T-helper 1 cell treated with Interleukin-12 subunit alpha and Interleukin-12 subunit beta and Interleukin-4 antibody, amounts not matched to agents 30 μg/mL and 1 μg/mL, for 36 hours (primary cell): ENCODE measurements around the gene UPK2.

Experiments
- H3K27ac Mint-ChIP-seq: one replicate; pipeline ENCODE4 v1.8.0; 2021; ENCODE audit warnings: mild to moderate bottlenecking, mixed read lengths
- H3K27me3 Mint-ChIP-seq: one replicate; pipeline ENCODE4 v1.8.0; 2021; ENCODE audit warnings: low read depth, mixed read lengths
- H3K36me3 Mint-ChIP-seq: one replicate; pipeline ENCODE4 v1.8.0; 2021; ENCODE audit warnings: low read depth, mixed read lengths
- H3K4me1 Mint-ChIP-seq: one replicate; pipeline ENCODE4 v1.8.0; 2021; ENCODE audit warnings: low read depth, mixed read lengths
- H3K4me3 Mint-ChIP-seq: one replicate; pipeline ENCODE4 v1.8.0; 2021; ENCODE audit warnings: mild to moderate bottlenecking, moderate library complexity, mixed read lengths
- H3K9me3 Mint-ChIP-seq: one replicate; pipeline ENCODE4 v1.8.0; 2021; ENCODE audit warnings: mixed read lengths

The UPK2 gene

DNA sequence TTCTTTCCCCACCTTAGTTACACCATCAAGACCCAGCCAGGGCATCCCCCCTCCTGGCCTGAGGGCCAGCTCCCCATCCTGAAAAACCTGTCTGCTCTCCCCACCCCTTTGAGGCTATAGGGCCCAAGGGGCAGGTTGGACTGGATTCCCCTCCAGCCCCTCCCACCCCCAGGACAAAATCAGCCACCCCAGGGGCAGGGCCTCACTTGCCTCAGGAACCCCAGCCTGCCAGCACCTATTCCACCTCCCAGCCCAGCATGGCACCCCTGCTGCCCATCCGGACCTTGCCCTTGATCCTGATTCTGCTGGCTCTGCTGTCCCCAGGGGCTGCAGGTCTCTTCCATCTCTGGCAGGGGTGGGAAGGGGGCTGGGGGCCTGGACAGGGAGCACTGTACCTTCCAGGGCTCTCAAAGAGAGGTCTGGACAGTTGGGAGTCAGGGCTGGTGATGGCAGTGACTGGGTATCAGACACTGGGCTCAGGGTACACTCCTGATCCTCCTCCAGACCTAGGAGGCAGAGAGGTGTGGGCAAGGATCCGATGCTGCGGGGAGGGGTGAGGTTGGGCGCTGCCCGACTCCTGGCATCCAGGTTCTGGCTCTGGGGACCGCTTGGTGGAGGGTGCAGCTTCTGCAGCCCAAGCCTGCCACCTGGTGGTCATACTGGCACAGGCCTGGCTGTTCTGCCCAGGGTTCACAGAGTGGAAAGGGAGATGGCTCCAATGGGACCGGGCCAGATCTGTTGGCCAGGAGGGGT lies at the start of gene UPK2:
Gene UPK2 (plus strand): TSS at position 205 of the 753 bp plus-strand sequence. CDS start 53 bp downstream, at position 258.
- Mint-ChIP-seq H3K9me3 (no peaks in the 10 kb centered on the region), H3K4me1 (peaks cover 3% of the 10 kb centered on the region), H3K4me3 (no peak within 1 kb of the TSS), H3K27ac (no peak within 1 kb of the TSS), H3K27me3 (peaks cover 28% of the 10 kb centered on the region), H3K36me3 (no peaks in the 10 kb centered on the region)

DNA sequence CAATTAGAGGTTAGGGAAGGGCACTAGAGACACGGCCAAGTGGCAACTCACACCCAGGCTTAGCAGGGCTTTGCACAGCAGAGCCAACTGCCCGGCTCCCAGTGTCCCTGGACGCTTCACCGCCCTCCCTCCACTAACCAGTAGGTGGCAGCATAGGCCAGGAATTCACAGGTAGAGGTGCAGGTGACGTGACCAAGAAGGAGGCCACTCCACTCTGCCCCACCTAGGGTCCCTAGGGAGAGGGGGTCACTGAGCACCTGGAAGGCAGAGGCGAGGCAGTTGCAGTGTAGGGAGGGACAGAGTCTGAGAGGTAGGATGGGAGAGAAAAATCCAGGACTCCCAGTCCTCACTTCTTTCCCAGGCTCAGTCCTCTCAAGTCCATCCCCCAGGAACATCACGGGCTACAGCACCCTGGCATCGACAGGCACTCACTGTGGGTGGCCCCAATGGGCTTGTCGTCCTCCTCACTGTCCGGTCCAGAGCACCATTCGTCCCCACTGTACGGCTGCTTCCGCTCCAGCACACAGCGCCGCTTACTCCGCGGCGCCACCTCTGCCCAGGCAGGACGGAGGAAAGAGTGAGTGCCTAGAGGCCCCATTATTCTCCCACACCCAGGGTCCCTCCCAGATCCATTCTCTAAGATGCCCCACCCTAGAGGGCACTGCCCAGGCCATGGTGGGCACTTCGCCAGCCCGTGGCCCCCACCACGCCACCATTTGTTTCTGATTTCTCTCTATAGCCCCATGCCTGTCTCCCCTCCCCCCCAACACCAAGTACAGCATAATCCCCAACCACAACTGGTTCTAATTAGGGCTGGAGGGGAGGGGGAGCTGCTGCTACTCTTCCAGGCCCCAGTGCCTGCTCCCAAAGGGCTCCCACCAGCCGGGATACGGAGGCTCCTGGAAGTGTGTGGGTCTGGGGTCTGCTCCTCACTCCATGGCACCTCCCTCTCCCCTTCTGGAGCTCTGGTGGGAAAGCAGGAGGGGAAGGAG lies 48.8 kb upstream of the UPK2 start:
- Mint-ChIP-seq H3K4me3 (no peak overlapping the region), H3K4me1 (peaks cover 29% of the 10 kb centered on the region), H3K9me3 (no peaks in the 10 kb centered on the region), H3K27me3 (no peaks in the 10 kb centered on the region), H3K27ac (peak overlapping the region; percentile 50), H3K36me3 (peaks cover 21% of the 10 kb centered on the region)

DNA sequence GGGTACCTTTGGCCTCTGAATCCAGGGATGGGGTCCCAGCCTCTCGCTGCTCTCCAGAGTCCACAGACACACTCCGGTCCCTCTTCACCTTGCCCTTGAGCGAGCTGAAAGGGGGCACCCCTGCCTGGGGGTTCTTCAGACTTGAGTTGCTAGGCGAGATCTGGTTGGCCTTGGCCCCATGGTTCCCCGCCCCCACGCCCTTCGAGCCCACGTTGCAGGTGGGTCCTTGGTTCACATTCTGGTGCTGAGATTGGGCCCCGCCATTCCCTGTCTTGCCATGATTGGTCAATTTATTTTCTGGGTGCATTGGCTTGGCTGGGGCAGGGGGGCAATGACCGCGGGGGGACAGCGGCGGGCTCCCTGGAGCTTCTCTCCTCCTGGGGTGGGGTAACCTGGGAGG lies 47.8 kb upstream of the UPK2 start:
- Mint-ChIP-seq H3K9me3 (no peaks in the 10 kb centered on the region), H3K27me3 (no peaks in the 10 kb centered on the region), H3K36me3 (peaks cover 21% of the 10 kb centered on the region), H3K4me1 (peaks cover 38% of the 10 kb centered on the region), H3K27ac (no peak overlapping the region), H3K4me3 (no peak overlapping the region)

DNA sequence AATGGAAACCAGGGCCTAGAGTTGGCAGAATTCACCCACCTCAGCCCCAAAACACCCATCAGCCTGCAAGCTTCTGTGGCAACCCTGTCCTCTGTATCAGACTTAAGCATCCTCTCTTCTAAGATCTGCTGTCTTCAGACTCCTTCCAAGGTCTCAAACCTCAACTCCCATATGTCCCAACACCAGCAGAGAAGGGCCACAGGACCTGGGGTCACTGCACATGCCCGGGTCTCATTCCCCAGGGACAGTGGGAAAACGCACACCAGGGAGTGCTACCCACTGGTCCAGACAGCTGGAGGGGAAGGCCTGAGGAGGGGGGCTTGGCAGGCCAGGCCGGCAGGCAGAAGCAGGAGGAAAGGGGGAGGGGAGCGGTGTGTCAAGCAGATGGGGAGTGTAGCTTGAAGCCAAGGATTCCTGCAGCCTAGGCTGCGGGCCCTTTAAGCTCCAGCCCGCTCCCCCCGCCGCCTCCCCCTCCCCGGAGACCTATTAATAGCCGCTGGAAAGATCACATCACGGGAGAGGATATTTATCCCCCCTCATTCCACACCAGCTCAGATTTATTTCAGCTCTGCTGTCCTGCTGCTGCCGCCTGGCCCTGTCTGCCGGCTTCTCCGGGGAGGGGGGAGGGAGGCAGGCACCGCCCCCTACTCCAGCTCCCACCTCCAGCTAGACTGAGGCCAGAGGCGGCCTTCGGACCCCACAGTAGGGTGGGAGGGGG lies 47.0 kb upstream of the UPK2 start:
- peak overlapping the region; percentile 7 for H3K27ac Mint-ChIP-seq
- H3K4me3 Mint-ChIP-seq: no peak overlapping the region
- H3K4me1 Mint-ChIP-seq: peaks cover 41% of the 10 kb centered on the region
- no peaks in the 10 kb centered on the region for H3K9me3 Mint-ChIP-seq
- peaks cover 21% of the 10 kb centered on the region for H3K36me3 Mint-ChIP-seq
- H3K27me3 Mint-ChIP-seq: no peaks in the 10 kb centered on the region

DNA sequence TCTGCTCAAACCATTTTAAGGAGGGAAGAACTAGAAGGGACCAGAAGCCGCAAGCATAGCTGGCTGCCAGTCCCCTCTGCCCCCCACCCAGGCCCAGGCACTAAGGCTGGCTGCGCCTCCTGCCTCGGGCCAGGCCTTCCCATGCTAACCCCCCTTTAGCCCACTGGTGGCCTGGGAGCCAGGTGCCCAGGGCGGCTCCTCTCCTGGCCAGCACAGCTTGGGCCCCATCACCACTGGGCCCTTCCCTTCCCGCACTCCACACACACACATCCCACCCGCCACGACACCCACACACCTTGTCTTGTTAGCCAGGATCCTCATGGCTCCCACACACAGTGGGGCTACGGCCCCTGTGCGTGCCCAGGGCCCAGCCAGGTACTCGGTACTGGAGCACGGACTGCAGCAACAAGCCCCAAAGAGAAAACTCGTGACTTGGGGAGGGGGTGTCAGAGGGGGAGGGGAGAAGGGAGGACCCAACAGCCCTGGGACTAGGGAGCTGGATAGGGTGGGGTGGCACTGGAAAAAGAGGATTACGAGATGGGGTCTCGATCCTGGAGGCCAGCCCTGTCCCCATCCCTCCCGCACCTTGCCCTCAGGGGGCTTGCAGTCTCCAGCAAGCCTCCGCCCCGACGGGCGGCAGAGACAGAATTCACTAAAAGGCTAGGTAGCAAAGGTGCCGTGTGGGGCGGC lies 46.3 kb upstream of the UPK2 start:
- H3K4me3 Mint-ChIP-seq: no peak overlapping the region
- H3K4me1 Mint-ChIP-seq: peaks cover 48% of the 10 kb centered on the region
- no peaks in the 10 kb centered on the region for H3K9me3 Mint-ChIP-seq
- H3K36me3 Mint-ChIP-seq: peaks cover 25% of the 10 kb centered on the region
- no peaks in the 10 kb centered on the region for H3K27me3 Mint-ChIP-seq
- no peak overlapping the region for H3K27ac Mint-ChIP-seq

DNA sequence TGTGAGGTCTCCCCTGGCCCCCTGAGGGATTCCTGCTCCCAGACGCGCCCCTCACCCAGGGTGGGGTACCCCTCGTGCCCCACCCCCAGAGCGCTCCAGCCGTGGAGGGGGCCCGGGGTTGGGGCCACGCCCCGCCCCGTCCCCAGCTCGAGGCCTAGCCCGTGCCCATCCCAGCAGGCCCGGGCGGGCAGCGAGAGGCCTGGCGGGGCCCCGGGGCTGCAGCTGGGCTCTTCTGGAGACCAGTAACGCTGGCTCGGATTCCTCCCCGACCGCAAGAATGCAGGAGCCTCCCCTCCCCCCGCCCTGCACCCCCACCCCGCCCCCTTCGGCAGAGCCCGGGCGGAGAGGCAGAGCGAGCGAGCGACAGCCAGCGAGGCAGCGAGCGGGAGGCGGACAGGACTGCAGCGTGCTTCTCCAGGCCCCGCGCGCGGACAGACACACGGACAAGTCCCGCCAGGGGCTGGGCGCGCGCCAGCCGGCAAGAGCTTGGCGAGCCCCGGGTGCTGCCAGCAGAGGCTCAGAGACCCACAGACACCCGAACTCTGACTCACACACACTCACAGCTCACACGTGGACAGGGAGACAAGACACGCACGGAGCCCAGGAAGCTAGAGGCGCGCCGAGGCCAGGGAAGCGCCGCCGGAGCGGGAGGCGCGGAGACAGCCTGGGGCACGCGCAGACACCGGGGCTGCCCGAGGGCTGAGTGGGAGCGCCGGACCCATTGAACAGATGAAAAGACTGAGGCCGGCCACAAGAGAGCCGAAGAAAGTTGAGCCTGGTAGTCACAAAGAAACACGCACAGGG lies 45.6 kb upstream of the UPK2 start:
- no peaks in the 10 kb centered on the region for H3K9me3 Mint-ChIP-seq
- peak overlapping the region; percentile 72 for H3K4me3 Mint-ChIP-seq
- peaks cover 25% of the 10 kb centered on the region for H3K36me3 Mint-ChIP-seq
- H3K4me1 Mint-ChIP-seq: peaks cover 54% of the 10 kb centered on the region
- H3K27me3 Mint-ChIP-seq: no peaks in the 10 kb centered on the region
- peak overlapping the region; percentile 77 for H3K27ac Mint-ChIP-seq

DNA sequence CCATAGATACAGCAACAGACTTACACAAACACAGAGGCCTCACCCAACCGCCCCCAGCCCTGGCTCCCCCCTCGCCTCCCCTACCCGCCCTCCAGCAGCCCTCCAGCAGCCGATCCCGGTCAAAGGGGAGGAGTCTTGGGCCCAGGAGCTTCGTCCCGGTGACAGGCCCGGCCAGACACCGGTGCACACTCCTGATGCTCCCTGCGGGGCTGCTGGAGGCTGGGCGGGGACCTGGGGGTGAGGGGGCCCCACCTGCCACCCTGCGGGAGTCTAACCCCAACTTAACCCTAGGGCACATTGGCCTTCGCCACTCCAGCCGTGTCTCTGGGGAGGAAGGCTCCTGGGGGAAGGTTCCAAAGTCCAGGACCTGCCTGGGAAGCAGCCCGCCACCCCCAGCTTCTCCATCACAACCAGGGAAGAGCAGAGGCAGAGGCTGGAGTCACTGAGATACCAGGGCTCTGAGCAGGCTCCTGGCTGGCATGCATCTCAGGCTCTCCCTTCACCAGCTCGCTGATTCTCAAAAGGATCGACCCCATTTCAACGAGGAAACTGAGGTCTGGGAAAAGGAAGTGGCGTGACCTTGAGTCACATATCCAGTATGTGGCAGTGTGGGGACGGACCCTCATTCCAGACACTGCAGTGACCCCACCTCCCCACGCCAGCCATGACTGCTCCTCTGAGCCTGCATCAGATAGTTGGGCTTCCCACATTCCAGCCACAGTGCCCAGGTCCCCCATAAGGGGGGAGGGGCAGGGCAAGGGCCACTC lies 44.8 kb upstream of the UPK2 start:
- Mint-ChIP-seq H3K4me1 (peaks cover 60% of the 10 kb centered on the region), H3K4me3 (peak overlapping the region; percentile 72), H3K9me3 (no peaks in the 10 kb centered on the region), H3K36me3 (peaks cover 24% of the 10 kb centered on the region), H3K27me3 (no peaks in the 10 kb centered on the region), H3K27ac (peak overlapping the region; percentile 89)

DNA sequence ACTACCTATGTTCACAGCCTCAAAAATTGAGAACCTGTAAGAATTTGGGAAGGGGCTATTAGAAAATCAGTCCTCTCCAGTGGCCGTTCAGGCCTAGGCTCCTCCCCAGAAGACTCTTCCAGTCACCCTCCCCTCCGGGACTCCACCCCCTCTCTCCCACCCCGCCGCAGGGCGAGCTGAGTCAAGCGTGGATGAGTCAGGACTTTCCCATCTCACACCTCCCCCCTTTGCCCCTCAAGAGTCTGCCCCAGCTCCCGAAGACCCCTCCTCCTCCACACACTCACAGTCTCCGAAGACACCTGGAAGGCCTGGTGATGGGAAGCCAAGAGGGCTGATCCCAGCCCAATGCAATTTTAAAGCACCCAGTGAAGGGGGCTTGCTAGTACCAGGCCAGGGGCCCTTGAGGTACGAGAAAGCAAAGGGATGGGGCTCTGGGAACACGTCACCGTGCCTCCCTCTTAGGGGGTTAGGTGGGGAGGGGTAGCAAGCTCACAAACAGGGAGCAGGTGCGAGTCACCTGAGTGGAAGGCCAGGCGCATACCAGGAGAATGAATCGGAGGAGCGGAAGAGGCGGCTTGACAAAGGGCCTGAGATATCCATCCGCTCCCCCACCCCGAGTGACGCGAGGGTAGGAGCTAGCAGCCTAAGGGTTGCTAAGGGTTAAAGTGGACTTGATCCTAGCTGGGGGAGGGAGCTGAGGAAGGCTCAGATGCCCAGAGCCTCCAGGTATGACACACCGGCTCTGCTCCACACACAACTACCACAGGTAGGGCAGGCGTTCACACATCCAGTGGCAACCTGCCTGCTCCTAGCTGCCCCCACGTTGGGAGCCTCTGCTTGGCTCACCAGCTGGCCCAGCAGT lies 44.0 kb upstream of the UPK2 start:
- Mint-ChIP-seq H3K9me3 (no peaks in the 10 kb centered on the region), H3K4me1 (peaks cover 56% of the 10 kb centered on the region), H3K27ac (peak overlapping the region; percentile 89), H3K4me3 (peak overlapping the region; percentile 43), H3K36me3 (peaks cover 19% of the 10 kb centered on the region), H3K27me3 (no peaks in the 10 kb centered on the region)

DNA sequence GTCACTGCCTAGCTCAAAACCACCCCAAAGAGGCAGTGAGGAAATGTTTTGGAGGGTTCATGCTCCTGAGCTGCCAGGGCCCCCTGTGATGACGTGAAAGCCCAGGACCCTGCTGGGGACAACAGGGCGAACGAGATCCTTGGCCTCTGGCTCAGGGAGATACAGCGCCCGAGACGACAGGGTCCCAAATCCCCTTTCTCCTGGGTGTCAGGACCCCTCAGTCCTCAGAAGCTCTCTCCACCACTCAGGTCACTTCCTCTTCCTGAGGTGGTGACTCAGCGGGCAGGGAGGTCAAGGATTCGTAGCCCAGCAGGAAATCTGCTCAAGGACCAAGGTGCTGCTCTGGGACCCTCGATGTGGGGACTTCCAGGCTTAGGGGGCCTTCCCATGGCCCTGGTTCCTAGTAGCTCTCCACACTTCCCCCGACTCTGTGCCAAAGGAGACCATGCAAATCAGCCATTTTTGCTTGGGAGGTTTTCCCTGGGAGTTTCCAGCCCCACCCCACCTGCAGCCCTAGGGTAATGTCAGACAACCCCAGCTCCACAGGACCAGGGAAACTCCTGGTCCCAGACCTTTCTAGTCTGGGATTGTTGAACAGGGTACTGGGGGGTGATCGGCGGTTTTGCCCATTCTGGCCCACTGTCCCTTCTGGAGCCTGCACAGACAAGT lies 43.2 kb upstream of the UPK2 start:
- peaks cover 18% of the 10 kb centered on the region for H3K36me3 Mint-ChIP-seq
- peak overlapping the region; percentile 89 for H3K27ac Mint-ChIP-seq
- H3K4me1 Mint-ChIP-seq: peaks cover 59% of the 10 kb centered on the region
- H3K27me3 Mint-ChIP-seq: no peaks in the 10 kb centered on the region
- H3K4me3 Mint-ChIP-seq: peak overlapping the region; percentile 57
- H3K9me3 Mint-ChIP-seq: no peaks in the 10 kb centered on the region

DNA sequence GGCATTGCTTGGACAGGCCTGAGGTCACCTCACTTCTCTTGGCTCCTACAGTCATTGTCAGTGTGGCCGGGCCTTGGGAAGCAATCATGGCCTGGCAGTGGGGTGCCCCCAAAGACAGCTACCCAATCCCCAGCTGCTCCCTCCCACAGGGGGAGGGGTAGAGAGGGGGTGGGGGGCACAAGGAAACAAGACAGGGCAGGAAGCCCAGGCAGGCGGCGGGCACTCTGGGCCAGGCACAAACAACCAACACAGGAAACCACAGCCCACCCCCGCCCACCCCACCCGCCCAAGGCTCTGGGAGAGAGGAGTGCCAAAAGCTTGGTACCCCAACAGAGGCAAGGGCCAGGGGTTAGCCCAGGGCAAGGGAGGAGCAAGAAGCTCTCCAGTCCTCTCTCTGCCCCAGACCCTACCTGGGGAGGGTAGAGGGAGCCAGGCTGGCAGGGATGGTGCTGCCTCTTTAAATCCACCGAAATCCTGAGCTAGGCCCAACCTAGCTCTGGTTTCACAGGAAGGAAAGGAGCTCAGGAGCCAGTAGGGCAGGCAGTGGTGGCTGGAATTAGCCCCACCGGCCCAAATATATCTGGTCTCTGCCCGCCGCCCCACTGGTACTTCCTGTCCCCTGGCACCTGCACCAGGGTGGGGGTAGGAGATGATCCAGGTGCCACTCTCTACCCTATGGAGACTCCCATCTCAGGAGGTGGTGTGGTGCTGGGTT lies 42.5 kb upstream of the UPK2 start:
- H3K27ac Mint-ChIP-seq: peak overlapping the region; percentile 97
- H3K4me1 Mint-ChIP-seq: peaks cover 64% of the 10 kb centered on the region
- H3K27me3 Mint-ChIP-seq: no peaks in the 10 kb centered on the region
- peaks cover 17% of the 10 kb centered on the region for H3K36me3 Mint-ChIP-seq
- H3K4me3 Mint-ChIP-seq: peak overlapping the region; percentile 57
- no peaks in the 10 kb centered on the region for H3K9me3 Mint-ChIP-seq

DNA sequence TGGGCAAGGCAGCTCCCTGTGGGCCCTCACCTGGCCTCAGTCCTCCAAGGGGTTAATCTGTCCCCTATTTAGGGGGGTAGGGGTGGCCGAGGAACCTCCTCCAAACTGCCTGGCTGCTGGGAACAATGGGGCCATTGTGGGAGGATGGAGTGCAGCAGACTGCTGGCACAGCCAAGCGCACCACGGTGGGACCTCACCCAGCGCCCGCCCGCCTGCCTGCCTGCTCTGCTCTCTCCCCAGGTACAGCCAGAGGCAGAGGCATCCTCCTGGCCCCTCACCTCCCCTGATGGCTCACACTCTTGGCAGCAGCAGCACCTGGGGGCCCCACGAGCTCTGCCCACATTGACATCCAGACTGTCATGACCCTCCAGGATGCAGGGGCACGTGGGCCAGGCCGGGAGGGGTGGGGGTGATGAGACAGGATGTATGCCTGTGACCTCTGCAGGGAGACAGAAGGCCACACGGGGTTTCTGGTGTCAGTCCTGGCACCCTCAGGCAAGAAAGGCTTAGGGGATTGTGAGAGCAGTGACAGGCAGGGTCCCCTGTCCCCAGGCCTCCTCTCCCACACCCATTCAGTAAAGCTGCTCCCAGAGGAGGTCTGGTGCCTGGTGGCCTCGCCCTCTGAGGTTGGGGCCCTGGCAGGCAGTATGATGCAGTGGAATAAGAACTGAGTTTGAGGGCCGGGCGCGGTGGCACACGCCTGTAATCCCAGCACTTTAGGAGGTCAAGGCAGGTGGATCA lies 41.8 kb upstream of the UPK2 start:
- Mint-ChIP-seq H3K36me3 (peaks cover 13% of the 10 kb centered on the region), H3K4me1 (peaks cover 64% of the 10 kb centered on the region), H3K27ac (peak overlapping the region; percentile 97), H3K9me3 (no peaks in the 10 kb centered on the region), H3K4me3 (peak overlapping the region; percentile 81), H3K27me3 (no peaks in the 10 kb centered on the region)
